NCI-H345 treated with DMSO at 0.1 percent for 48 hours (cell line): ENCODE measurements around the gene NRL.
"Not testable (repeated sequence)": the region's sequence is repeated elsewhere in the genome, so short reads cannot be mapped to it uniquely, and the experiment has no call there.

Experiments
- DNase-seq: peaks from one replicate; lab custom pipeline; 2025; ENCODE audit not compliant: unreplicated experiment; lab: John Stamatoyannopoulos, UW

The NRL gene

DNA sequence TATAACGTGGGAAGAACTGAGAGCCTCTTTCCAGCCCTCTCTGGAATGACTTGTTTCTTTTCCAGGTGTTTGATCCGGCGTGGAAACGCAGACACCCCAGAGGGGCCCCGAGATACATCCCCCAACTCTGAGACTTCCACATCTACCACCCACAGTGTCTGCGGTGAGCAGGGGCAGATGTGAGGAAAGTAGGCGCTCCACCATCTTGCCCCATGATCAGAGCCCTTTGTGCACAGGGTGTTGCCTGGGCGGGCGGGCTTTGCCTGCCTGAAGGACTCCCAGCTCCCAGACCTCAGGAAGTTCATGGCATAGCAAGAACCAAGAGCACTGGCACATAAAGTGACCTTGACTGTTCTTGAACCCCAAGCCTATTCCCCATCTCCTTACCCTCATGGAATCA is 60.1 kb downstream of the NRL start:
- no peak for DNase-seq

DNA sequence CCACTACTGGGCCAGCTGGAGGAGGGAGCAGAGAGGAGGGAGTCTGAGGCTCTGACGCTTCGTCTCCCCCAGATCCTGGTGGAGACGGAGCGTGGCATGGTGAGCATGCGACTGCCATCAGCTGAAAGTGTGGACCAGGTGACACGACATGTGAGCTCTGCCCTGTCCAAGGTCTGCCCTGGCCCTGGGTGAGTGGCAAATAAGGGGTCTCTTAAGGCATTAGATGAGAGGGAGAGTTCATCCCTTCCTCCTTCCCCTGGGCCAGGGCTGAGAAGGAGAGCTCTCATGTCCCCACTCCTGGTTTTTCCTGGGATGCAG is 60.5 kb downstream of the NRL start:
- DNase-seq, result no peak

DNA sequence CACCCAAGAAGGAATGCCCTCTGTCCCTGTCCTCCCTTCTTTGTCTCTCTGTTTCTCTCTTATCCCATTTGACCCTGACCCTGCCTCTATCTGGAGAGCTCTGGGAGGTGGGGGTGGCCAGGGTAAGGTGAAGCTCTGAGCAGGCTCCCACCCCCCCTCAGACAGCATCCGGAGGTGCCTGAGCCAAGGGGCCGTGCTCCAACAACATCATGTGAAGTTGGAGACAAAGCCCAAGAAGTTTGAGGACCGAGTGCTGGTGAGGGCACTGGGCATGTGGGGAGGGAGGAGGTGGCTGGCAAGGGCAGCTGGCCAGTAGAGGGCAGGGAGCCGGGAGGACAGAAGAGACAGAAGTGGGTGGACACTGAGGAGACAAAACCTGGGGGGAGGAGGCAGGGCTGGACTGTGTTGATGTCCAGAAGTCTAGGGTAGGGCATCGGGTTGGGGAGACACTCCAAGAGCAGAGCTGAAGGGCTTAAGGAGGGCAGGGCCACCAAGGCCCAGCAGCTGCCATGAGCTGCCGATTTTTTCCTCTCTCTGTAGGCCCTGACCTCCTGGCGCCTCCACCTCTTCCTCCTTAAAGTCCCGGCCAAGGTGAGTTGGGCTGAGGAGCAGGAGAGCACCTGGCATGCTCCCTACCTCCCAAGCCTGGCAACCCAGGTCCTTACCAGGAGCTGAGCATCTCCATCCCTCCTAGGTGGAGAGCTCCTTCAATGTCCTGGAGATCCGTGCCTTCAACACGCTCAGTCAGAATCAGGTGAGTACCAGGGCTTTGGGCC is 61.0 kb downstream of the NRL start:
- DNase-seq, result no peak

DNA sequence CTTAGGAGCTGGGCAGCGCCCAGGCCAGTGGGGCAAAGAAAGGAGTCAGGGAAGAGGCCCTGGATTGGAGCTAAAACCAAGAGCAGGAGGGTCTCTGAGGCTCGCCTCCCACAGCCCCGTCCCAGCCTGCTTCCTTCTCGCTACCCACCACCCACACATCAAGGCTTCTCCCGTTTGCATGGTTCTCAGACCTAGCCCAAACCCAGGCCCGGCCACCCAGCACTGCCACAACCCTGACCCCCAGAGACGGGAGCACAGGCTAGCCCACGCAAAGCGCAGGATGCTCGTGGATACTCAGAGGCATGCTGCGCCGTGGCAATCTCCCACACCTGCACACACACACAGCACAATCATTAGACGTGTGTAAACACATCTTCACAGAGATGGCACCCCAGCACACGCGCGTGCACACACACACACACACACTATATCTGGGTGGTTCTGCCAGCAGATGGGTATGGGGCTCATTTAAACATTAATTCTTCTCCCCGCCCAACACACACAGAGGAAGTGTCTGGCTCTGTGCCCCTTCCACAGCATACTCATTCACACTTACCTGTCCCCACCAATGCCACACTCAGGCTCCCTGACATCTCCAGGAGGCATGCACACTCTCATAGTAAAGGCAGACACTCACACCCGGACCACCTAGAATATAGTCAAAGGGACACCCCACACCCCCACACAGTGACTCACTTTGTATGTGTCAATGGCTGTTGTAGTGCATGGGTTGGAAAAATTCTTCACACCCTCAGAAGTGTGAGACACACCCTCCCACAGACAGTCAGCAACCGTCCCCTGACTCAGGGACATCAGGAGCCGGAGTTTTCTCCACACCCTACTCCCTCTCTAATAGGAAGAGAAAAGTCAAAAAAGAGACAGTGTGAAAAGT is 61.8 kb downstream of the NRL start:
- no peak for DNase-seq

DNA sequence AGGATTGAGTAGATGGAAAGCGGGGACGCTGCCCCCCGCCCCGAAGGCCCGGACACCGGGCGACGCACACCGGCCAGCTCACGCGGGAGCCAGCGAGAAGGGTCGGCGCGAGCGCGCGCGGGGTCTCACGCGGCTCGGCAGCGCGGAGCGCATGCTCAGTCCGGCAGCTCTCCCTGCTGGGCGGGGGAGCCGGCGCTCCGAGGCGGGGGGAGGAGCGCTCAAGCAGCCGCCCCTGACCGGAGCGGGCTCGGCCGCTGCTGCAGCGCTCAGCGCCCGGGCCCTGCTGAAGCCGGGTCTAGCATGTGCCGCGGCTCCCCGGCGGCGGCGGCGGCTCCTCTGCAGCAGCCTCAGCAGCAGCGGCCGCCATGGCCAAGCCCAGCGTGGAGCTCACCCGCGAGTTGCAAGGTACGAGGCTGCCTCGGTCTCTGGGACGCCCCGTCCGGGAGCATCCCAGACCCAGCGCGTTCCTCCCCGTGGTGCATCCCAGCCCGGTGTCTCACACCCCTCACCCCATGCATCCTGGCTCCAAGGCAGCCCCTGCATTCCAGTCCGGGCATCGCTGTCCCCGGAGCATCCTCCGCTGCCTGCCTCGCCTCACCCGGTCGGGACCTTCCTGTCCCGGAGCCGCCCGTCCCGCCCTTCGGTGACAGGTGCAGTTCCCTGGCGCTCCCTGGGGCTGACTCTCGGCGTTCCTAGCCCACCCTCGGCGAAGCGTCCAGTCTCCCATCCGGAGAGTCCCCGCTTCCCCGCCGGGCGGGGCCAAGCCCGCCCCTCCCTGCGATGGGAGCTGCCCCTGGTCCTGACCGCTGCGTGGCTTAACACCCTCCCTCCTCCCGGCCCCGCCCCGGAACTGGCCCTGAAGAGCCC is 62.7 kb downstream of the NRL start, which contains the start of gene CARMIL3:
Gene CARMIL3 (plus strand): TSS at position 221 of the 867 bp plus-strand sequence. CDS start 145 bp downstream, at position 366.
- peak; percentile 27 for DNase-seq

DNA sequence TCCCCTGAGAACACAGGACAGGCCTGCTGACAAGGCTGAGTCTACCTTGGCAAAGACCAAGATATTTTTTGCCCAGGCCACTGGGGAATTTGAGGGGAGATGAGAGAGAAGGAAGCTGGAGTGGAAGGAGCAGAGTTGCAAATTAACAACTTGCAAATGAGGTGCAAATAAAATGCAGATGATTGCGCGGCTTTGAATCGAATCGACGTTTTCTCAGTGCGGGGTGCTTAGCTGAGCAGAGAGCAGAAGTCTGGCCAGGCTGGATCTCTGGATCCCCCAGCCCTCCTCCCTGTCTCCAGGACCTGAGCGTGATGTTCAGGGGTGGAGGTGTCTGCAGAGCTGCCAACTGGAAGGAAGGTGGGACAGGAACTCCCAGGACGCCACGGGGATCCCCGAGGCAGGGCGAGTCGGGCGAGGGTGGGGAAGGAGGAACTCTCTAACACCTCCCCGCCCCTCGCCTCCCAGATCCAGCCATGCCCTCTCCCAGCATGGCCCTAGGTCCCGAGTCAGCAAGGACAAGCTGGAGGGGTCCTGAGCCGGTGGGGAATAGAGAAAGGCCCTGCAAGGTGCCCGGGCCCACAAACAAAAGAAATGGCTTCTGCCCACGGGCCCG is 63.5 kb downstream of the NRL start:
- DNase-seq, result no peak

DNA sequence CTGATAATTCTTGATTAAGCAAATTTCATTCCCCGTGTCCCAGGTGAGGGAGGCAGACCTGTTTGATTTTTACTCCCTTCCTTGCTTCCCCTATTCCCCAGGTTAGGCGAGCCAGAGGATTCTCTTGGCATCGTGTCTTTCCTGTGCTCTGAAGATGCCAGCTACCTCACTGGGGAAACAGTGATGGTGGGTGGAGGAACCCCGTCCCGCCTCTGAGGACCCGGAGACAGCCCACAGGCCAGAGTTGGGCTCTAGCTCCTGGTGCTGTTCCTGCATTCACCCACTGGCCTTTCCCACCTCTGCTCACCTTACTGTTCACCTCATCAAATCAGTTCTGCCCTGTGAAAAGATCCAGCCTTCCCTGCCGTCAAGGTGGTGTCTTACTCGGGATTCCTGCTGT is 64.0 kb downstream of the NRL start:
- not testable (repeated sequence) for DNase-seq

DNA sequence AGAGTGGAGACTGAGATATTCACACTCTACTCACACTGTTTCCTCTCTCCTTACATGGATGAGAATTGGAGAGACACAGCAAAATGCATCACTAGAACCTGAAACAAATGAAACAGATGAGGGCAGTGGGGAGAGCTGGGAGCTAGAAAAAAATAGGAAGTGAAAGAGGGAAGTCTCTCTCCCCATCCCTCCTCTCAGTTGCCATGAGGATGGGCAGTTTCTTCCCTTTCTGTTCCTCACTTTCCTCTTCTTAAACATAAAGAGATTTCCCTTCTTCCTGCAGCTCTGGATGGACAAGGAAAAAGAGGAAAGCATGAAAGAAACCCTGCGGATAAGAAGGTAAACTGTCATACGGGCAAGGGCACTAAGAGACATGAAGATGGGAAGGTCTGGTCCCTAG is 65.7 kb downstream of the NRL start:
- DNase-seq, result not testable (repeated sequence)

DNA sequence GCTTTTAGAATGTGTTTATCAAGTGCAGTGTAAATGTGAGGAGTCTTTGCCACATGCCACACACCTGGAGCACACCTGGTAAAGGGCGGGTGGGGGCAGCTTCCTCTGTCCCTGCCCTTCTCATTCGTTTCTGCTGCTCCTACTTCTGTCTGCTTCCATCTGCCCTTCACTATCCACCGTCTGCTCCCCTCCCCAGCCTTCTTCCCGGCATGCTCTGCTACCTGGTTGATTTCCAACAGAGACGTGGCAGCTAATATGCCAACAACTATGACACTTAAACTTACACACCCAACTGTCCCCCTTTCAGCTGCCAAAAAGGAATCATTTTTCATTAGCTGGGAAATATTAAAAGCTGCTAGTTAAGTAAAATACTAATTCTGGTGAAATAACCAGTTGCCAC is 72.0 kb downstream of the NRL start:
- no peak for DNase-seq

DNA sequence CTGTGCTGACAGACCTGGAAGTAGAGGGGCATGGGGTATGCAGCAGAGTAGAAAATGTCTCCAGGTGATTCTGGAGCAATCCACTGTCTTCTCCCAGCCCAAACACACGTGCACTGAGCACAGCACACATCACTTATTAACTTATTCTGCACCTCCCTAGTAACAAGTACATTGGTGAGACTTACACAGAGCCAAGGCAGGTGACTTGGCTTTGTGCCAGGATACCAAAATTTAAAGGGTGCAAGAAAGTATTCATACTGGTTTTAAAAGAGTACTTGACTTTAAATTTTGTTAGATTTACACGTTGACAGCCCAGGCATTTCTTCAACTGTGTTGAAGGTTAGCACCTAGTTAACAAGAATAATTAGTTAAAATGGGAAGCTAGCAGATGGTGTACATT is 74.1 kb downstream of the NRL start:
- no peak for DNase-seq

DNA sequence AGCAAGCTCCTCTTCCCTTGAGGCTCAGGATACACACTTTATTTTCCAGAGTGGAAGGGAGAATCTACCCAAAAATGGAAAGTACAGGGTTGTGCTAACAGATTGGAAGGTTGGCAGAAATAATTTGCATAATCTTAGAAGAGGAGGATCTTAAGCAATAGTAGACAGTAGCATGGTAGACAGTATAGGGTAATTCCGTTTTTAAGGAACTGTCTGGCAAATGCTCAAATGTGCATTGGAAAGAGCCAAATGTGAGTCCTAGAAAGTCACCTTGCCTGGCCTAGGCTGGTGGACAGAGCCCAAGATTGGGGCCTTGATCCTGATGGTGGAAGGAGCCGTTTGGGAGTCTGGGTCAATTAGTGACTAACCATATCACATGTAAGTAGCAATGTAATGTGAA is 76.1 kb downstream of the NRL start:
- no peak for DNase-seq

DNA sequence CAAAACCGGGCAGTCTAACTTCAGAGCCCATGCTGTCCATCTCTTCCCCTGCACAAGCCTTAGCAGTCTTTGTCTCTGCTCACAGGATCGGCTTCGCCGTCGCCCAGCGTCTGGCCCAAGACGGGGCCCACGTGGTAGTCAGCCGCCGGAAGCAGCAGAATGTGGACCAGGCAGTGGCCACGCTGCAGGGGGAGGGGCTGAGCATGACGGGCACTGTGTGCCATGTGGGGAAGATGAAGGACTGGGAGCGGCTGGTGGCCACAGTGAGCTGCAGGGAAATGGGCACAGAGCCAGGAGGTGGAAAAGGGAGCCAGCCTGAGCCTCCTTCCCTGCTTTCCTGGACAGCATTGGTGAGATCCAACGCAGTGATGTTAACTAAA is 77.1 kb downstream of the NRL start:
- DNase-seq, result no peak

DNA sequence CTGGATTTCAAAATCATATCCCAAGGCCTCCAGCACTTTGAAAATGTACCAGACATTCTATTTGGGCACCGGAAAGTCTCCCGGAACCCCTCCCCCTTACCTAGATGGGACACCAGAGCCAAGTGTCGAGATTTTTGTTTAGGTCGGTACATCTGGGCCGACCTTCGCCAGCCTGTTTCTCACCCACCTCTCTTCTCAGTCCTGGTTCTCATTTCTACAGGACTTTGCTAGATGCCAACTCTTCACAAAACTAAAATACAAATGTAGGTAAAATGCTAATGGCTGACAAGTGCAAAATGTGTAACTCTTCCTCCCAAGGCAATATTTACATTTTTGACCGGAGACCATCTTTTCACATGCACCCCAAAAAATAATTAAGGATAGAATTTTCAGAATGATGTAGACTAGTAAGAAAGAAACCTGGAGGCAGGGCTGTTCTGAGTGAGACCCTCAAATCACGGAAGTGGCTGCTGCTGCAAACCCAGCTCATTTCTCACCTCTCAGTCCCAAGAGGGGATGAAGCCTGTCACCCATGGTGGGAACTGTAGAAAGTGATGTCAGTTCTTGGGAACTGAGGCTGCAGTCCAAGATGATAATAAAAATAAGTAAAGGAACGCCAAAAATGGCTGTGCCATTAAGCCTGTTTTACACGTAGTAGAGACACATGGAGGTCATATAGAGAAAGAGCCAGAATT is 77.6 kb downstream of the NRL start:
- DNase-seq, result not testable (repeated sequence)

DNA sequence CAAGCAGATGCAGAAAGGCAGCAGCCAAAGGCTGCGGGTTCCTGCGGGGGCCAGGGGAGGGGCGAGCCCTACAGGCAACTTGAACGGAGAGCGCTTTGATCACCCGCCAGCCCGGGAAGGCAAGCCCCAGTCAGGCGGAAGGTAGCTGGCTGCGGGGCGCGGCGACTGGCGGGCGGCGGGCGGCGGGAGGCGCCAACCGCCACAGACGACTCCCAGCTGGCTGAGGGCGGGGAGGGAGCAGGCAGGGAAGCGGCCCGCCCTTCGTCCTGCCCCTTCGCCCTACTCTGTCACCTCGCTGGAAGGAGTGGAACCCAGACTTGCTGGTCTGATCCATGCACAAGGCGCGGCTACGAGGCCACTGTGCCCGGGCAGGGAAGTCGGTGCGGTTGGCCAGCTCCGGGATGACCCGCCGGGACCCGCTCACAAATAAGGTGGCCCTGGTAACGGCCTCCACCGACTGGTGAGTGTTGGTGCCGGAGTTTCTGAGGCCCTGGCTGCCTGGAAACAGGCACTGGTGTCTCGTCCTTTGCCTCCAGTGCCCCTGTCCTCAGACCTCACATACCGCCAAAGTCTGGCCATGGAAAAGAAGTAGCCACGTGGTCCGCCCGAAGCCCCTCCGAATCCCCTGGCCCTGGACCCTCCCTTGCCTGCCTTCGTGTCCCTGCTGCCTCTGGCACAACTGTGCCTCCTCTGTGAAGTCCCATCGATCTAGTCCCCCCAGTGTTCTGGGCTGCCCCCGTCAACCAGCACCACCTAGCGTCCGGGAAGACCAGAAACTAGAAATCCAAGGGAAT is 78.4 kb downstream of the NRL start:
- DNase-seq, result peak; percentile 66

DNA sequence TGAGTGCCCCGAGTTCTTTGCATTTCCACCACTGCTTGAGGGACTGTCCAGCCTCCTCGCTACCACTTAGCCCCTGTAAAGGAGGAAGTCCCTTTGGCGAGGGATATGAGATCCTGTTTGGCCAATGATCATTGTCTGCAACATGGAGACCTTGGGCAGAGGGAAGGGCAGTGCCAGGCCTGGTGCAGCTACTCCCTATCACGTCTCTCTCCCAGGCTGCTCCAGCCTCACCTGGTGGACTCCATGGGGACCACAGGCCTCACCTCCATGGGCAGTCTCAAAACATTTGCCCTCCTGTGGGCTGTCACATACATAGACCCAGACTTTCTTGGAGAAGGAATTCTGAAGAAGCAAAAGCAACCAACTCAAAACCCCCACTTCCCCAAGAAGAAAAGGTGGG is 79.0 kb downstream of the NRL start:
- DNase-seq, result not testable (repeated sequence)

DNA sequence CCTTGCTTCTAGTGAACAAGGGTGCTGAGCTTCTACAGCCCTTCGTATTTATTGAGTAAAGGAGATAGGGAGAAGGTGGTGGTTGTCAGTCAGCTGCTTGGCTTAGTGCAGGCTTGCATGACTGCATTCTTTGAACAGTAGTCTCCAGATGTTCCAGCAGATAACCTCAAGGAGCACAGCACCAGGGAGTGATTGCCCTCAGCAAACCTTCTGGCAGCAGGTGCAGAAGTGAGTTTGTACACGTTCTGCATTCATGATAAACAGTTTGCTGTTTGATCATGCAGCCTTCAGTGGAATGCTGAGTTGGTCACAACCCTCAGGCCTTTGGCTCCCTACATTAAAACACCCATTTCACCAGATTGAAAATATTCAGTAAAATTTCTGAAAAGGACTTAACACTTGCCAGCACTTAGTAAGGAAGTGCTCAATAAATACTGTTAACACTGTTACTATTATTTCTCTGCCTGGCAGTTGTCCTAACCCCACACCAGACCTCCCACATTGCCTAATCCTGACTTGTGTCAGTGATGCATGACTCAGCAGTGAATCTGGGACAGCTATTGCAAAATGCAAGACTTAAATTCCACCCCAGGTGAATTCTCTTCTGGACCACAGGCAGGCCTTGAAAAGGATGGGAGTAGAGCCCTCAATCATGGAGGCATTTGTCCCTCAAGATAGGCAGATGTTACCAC is 81.9 kb downstream of the NRL start:
- no peak for DNase-seq

DNA sequence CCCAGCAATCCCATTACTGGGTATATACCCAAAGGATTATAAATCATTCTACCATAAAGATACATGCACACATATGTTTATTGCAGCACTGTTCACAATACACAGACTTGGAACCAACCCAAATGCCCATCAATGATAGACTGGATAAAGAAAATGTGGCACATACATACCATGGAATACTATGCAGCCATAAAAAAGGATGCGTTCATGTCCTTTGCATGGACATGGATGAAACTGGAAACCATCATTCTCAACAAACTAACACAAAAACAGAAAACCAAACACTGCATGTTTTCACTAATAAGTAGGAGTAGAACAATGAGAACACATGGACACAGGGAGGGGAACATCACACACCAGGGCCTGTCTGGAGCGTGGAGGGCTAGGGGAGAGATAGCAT is 83.4 kb downstream of the NRL start:
- not testable (repeated sequence) for DNase-seq

DNA sequence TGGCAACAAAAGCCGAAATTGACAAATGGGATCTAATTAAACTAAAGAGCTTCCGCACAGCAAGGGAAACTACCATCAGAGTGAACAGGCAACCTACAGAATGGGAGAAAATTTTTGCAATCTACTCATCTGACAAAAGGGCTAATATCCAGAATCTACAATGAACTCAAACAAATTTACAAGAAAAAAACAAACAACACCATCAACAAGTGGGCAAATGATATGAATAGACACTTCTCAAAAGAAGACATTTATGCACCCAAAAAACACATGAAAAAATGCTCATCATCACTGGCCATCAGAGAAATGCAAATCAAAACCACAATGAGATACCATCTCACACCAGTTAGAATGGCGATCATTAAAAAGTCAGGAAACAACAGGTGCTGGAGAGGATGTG is 85.1 kb downstream of the NRL start:
- not testable (repeated sequence) for DNase-seq
